Hematopoietic multipotent progenitor cell treated with erythropoietin and hydrocortisone succinate and interleukin-3 and kit ligand, for 8 days (in vitro differentiated cells): ENCODE data around the gene RAD54L2.
"Not testable (repeated sequence)": the region's sequence is repeated elsewhere in the genome, so short reads cannot be mapped to it uniquely, and the experiment has no call there.

Experiments used
- DNase-seq: peaks from one replicate; pipeline ENCODE4 v3.0.0-alpha.2; 2015

The RAD54L2 gene

DNA sequence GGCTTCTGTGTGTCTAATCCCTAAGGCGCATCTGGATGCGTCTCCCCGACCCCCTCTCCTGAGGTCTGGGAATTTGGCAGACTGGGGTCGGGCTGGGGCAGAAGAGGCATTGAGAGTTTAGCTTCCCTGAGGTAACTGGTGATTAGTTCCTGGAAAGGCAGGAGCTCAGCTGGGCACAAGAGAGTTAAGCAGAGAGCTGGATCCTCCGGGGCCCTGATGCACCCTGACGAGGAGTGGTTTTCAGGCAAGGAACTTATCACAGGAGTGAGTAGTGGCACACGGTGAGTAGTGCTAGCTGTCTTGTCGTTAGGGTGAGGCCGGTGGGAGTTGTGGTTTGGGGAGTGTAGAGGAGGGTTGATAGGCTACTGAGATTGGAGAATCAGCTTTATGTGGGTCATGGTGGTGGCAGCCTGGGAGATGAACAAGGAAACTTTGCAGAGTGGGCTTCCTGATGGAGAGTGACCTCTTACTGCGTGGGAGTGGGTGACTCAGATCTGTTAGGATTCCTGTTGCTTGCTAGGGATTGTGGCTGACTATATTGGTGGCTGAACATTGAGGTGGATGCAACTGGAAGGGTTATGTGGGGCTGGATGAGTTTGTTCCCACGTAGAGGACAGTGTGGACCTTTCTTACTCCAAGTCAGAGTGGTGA lies 897 bp downstream of the RAD54L2 start:
- DNase-seq = peak; percentile 76

DNA sequence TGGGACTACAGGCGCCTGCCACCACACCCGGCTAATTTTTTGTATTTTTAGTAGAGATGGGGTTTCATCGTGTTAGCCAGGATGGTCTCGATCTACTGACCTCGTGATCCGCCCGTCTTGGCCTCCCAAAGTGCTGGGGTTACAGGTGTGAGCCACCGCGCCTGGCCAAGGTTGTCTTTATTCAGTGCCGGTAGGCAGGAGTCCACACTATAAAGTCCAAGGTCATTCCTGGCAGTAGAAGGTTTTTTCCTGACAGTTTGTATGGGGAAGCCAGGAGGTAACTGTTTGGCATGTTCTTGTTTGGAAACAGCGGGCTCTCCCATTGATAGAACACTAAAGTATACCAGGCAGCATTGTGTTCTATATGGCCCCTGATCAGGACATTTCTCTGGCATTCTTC lies 4.1 kb downstream of the RAD54L2 start:
- DNase-seq = not testable (repeated sequence)

- DNase-seq = no peak
Measured at GRCh38 chr3:51544011-51544775, 5.7 kb downstream of the RAD54L2 start.

DNA sequence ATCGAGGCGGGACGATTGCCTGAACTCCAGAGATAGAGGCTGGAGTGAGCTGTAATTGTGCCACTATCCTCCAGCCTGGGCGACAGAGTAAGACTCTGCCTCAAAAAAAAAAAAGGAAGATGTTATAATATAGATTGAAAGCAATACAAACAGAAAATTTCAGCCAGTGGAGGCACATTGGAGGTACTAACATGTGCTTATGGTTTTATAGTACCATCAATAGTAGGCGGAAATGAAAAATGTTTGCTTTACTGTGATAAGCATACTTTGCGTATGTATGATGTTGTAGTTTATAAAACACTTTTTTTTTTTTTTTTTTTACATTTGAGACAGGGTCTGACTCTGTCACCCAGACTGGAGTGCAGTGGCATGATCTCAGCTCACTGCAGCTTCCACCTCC lies 8.8 kb downstream of the RAD54L2 start:
- no peak for DNase-seq

GRCh38 chr3:51549311-51549710 lies 10.8 kb downstream of the RAD54L2 start:
- DNase-seq = no peak

DNA sequence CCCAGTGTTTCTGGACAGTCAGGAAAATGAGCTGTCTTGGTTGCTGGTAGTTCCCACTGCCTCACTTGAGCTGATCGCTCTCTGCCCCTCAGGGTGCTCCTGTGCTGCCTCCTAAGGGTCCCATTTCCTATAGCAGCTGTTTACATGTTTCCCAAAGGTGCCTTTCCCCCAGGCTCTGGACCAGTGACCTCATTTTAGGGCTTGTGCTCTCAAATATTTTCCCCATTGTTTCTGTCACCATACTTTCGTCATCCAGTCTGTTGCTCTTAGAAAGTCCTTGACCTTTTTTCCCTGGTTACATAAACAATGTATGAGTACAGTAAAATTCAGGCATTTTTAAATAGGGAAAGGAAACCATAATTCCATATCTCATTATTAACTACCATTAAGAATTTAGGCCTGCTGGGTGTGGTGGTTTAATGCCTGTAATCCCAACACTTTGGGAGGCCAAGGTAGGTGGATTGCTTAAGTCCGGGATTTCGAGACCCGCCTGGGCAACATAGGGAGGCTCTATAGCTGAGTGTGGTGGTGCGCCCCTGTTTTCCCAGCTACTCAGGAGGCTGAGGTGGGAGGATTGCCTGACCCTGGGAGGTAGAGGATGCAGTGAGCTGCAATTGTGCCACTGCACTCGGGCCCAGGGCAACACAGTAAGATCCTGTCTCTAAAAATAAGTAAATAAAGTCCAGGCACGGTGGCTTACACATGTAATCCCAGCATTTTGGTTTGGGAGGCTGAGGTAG lies 11.7 kb downstream of the RAD54L2 start:
- DNase-seq = no peak

DNA sequence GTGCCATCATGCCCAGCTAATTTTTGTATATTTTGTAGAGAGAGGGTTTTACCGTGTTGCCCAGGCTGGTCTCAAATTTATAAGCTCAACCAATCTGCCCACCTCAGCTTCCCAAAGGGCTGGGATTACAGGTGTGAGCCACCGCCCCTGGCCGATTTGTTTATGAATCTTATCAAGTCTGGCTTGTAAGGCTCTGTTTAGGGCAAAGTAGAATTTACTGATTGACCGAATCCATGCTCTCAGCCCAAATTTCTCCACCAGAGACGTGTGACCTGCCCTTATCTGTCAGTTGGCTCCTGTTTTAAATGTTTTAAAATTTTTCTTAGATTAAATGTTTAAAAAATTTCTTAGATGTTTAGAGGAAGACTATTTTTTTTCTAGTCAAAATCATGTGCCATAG lies 19.5 kb downstream of the RAD54L2 start:
- no peak for DNase-seq

DNA sequence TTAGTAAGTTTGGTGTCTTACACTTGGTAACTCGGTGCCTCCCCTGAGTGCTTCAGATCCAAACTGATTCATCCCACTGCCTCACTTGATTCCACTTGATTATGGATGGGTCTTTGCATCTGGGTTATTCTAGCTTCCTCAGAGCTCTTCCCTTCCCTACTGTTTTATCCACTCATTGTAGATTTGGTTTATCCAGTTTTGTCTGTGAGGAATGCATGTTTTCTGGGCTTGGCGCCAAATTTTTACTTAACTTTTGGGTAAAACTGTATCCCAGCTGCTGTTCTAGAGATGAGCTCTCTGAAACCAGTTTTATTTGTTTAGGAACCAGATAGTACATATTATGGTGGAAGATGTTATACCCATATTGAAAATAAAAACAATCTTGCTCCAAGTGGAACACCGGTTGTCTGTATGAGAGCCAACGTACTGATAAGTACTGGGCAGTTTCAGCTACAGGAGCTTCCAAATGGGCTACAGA lies 20.9 kb downstream of the RAD54L2 start:
- peak; percentile 24 for DNase-seq

DNA sequence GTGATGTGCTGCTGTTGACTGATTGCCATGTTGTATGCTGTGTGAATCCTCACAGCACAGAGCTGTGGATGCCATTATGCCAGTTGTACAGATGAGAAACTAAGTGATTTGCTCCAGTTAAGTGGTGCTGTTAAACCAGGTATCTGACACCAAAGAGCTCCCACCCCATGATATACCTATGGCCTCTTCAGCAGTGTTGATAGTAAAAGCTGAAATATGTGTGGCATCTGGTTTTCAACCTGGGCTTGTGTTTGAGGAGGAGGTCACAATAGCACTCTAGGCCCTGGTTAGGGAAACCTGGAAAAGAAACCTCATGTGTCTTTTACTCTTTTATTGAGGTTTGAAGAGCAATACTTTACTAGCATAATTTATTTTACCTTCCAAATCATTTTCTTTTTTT lies 21.4 kb downstream of the RAD54L2 start:
- DNase-seq = no peak

GRCh38 chr3:51562403-51562802 lies 23.9 kb downstream of the RAD54L2 start:
- not testable (repeated sequence) for DNase-seq

DNA sequence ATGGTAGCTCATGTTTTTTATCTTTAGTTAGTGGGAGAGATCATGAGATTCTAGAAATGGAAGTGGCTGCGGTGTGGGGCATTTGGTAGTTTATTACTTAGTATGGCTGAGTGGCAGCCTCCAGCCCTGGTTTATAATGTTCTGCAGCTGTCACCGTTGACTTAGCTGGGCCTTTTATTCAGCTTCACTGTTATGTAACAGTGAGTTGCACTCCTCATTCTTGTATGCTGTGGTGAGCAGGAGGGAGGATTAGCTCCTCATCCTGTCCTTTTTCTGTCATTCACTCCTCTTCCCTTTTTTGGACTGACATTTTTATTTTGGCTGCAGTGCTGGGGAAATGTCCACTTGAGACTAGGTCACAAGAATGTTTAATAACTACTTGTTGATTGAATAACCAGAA lies 29.5 kb downstream of the RAD54L2 start:
- no peak for DNase-seq

DNA sequence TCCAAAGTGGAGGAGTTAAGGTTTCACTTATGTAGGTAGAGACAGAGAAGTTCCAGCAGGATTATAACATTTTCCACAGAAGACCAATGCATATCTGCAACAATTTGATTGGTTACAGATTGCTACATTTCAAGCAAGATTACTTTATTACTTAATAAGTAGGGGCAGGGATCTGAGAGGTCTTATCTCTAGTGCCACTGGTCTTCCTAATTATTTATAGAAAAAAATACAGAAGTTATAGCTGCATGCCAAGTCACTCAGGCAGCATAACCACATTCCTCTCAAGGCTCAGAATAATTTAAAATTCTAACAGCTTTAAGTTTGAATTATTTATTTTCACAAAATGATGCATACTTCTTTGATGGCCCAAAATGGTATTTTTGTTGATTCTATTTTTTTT lies 30.5 kb downstream of the RAD54L2 start:
- DNase-seq = peak; percentile 47

GRCh38 chr3:51578238-51578637 lies 39.7 kb downstream of the RAD54L2 start:
- DNase-seq = no peak

- no peak for DNase-seq
Measured at GRCh38 chr3:51580418-51580817, 41.9 kb downstream of the RAD54L2 start.

- peak; percentile 68 for DNase-seq
Measured at GRCh38 chr3:51581524-51581923, 43.0 kb downstream of the RAD54L2 start.

- DNase-seq = no peak
Measured at GRCh38 chr3:51585197-51585596, 46.7 kb downstream of the RAD54L2 start.

DNA sequence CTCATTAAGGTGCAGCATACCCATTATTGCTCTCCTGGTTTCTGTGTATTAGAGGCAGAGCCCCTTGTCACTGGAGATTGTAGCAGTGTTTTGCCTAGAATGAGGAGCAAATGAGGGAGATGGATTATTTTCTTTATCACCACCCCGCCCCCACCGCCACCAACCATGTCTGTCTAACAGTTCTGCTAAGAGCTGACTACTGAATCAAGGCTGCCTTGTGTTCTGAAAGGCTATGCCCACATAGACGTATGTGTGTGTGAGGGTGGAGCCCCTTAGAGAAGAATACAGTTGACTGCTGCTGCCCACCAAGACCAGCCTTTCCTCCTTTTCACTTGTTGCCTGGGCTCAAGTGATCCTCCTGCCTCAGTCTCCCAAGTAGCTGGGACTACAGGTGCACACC lies 47.4 kb downstream of the RAD54L2 start:
- no peak for DNase-seq
